Measurements from ENCODE around the gene EPS8L1. TPM values are rescaled to one million over a fixed set of nuclear protein-coding genes. Genes with fewer than 3 reads are reported as not detected.

The EPS8L1 gene
- total RNA-seq, 6 donors from 2014 or later = 30.2 to 55.7 (median 43.3) TPM

DNA sequence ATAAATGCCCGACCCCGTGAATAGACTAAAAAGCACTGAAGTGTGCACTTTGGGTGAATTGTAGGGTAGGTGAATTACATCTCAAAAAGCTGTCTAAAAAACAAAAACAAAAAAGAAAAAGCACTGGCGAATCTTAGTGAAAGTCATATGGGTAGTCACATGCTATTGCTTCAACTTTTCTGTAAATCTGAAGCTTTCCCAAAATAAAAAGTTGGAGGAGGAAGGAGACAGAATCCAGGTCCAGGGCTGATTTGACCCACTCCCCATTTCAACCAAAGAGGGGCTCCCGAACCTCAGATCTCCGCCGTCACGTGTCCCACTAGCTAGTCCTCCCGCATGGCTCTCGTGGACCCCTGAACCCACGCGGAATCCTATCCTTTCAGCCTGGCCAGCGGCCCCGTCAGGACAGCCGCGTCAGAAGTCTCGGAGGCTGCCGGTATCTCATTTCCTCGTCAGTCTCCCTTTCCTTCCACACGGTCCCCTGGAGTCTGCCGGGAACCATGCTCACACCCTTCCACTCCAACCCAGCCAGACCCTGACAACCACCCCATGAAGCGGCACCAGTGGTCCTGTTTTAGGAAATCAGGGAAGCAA lies 35.7 kb downstream of the EPS8L1 start:
- TF ChIP-seq POLR2A (IDR thresholded peaks at IDR 0.05) (no peak), EP300 (IDR thresholded peaks at IDR 0.05) (no peak), POLR2AphosphoS5 (IDR thresholded peaks at IDR 0.05) (no peak), CTCF (IDR thresholded peaks at IDR 0.05) (no peak)
- H3K9me3 ChIP-seq = no peaks in the 10 kb centered on the region
- ATAC-seq (ENCODE audit: low FRiP score in 2 of 2) (no peak), DNase-seq (peak in 1 of 2 donors; percentile 39)
- no peak overlapping the region for H3K4me3 ChIP-seq
- H3K36me3 ChIP-seq = peaks cover 0 to 43% (median 18%) of the 10 kb centered on the region in 4 donors
- peaks cover 31 to 41% (median 36%) of the 10 kb centered on the region in 4 donors for H3K4me1 ChIP-seq
- no peaks in the 10 kb centered on the region for H3K27me3 ChIP-seq
- peak overlapping the region in 3 of 4 donors; percentile 6 to 92 (median 27) for H3K27ac ChIP-seq
- 83 to 85% methylated on average over 21 of the region's 21 CpGs for WGBS, 2 donors

- DNase-seq (peak in 1 of 2 donors; percentile 66), ATAC-seq (ENCODE audit: low FRiP score in 2 of 2) (no peak)
- no peak for TF ChIP-seq POLR2A (IDR thresholded peaks at IDR 0.05)
- no peak for TF ChIP-seq POLR2AphosphoS5 (IDR thresholded peaks at IDR 0.05)
- TF ChIP-seq EP300 (IDR thresholded peaks at IDR 0.05) = no peak
- no peak for TF ChIP-seq CTCF (IDR thresholded peaks at IDR 0.05)
- Histone ChIP-seq H3K27me3 (no peaks in the 10 kb centered on the region), H3K9me3 (no peaks in the 10 kb centered on the region), H3K4me3 (no peak overlapping the region), H3K4me1 (peaks cover 31 to 45% (median 40%) of the 10 kb centered on the region in 4 donors), H3K36me3 (peaks cover 0 to 36% (median 18%) of the 10 kb centered on the region in 4 donors), H3K27ac (peak overlapping the region; percentile 59 to 92 (median 80))
- 86 to 97% methylated on average over 1 to 20 of the region's 25 CpGs for WGBS, 2 donors
Measured at GRCh38 chr19:55112246-55112776, 36.6 kb downstream of the EPS8L1 start.

DNA sequence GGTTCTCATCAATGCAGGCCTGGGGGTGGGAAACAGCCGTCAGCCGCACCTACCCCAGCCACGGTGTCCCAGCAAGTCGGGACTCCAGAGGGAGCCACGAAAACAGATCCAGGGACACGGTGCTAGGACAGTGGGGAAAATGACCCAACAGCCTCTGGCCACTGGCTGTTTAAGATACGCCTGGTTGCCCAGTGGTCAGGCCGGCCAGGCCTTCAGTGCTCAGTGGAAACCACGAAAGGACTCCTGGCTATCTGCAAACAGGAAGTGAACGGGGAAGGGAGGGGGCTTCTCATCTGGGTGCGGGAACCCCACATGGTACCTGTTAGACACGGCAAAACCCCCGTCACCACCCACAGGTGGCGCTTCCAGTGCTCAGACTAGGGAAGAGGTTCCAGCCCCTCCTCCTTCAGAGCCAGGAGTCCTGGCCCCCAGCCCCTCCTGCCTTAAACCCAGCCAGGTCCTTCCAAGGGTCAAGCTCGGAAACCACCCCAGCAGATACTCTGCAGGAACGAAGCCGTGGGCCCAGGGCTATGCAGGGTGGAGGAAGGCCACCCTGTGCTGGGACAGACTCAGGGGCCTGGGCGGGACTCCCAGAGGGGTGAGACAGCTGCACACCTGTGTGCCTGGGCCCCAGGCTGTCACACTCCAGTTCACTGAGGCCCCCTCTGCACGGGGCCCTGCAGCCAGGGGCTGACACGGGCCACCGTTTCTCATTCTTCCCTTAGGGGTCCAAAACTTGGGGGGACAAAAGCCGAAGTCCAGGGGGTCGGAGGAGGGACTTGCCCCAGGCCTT lies 37.3 kb downstream of the EPS8L1 start:
- Histone ChIP-seq H3K4me3 (no peak overlapping the region), H3K27me3 (no peaks in the 10 kb centered on the region), H3K27ac (peak overlapping the region; percentile 59 to 92 (median 80)), H3K36me3 (peaks cover 0 to 36% (median 18%) of the 10 kb centered on the region in 4 donors), H3K4me1 (peaks cover 31 to 46% (median 41%) of the 10 kb centered on the region in 4 donors), H3K9me3 (no peaks in the 10 kb centered on the region)
- ATAC-seq (ENCODE audit: low FRiP score in 2 of 2) (no peak), DNase-seq (peak; percentile 42 to 60)
- WGBS, 2 donors = 57 to 78% methylated on average over 13 to 23 of the region's 23 CpGs
- TF ChIP-seq EP300 (IDR thresholded peaks at IDR 0.05) (no peak), POLR2A (IDR thresholded peaks at IDR 0.05) (no peak), POLR2AphosphoS5 (IDR thresholded peaks at IDR 0.05) (no peak), CTCF (IDR thresholded peaks at IDR 0.05) (peak in 1 of 6 experiments; percentile 4)

GRCh38 chr19:55113570-55114039 lies 37.9 kb downstream of the EPS8L1 start:
- H3K4me3 ChIP-seq = no peak overlapping the region

More at GRCh38 chr19:55113570-55114039, 37.9 kb downstream of the EPS8L1 start:
- H3K36me3 ChIP-seq = peaks cover 0 to 36% (median 18%) of the 10 kb centered on the region in 4 donors
- H3K27ac ChIP-seq = peak overlapping the region; percentile 78 to 92 (median 86)
- ATAC-seq (ENCODE audit: low FRiP score in 2 of 2) (peak; percentile 58 to 59), DNase-seq (peak; percentile 75 to 85)
- 35 to 51% methylated on average over 8 to 12 of the region's 12 CpGs for WGBS, 2 donors
- no peaks in the 10 kb centered on the region for H3K27me3 ChIP-seq
- H3K9me3 ChIP-seq = no peaks in the 10 kb centered on the region
- H3K4me1 ChIP-seq = peaks cover 31 to 52% (median 47%) of the 10 kb centered on the region in 4 donors
- TF ChIP-seq EP300 (IDR thresholded peaks at IDR 0.05) = peak in 3 of 4 donors; percentile 89 to 94 (median 90)
- TF ChIP-seq POLR2AphosphoS5 (IDR thresholded peaks at IDR 0.05) = peak; percentile 33 to 67
- TF ChIP-seq CTCF (IDR thresholded peaks at IDR 0.05) = no peak
- no peak for TF ChIP-seq POLR2A (IDR thresholded peaks at IDR 0.05)
